Liver (tissue), 9 donors: ENCODE results near the gene WDR5. TPM values are rescaled to one million over a fixed set of nuclear protein-coding genes. Genes with fewer than 3 reads are reported as not detected.

ENCODE experiments used
- DNase-seq: peaks from one replicate; pipeline ENCODE4 v3.0.0-alpha.2; 2017; ENCODE audit warnings: low spot score
- H3K27ac ChIP-seq, 2 donors: one replicate each; pipeline ENCODE4 v1.7.0; 2013; ENCODE audit warnings: inconsistent platforms in 2 of 2, low read length in 2 of 2, control low read depth in 1 of 2, low read depth in 1 of 2, mild to moderate bottlenecking in 1 of 2
- H3K27me3 ChIP-seq, 4 donors: one replicate each; pipeline versions ENCODE4 v1.6.1 to v1.7.0; 2013; ENCODE audit warnings: low read length in 3 of 4, inconsistent platforms in 1 of 4, mild to moderate bottlenecking in 1 of 4, moderate library complexity in 1 of 4; ENCODE audit not compliant: control insufficient read depth in 4 of 4, insufficient read depth in 4 of 4
- H3K36me3 ChIP-seq, 4 donors: one replicate each; pipeline versions ENCODE4 v1.6.1 to v1.7.0; 2013; ENCODE audit warnings: low read length in 3 of 4, mild to moderate bottlenecking in 3 of 4, low read depth in 1 of 4, moderate library complexity in 1 of 4; ENCODE audit not compliant: control insufficient read depth in 4 of 4, insufficient read depth in 3 of 4
- H3K4me1 ChIP-seq, 4 donors: one replicate each; pipeline versions ENCODE4 v1.6.1 to v1.7.0; 2013; ENCODE audit warnings: low read length in 3 of 4, mild to moderate bottlenecking in 3 of 4, moderate library complexity in 1 of 4; ENCODE audit not compliant: control insufficient read depth in 4 of 4, insufficient read depth in 4 of 4
- H3K4me3 ChIP-seq, 3 donors: one replicate each; pipeline versions ENCODE4 v1.6.1 to v1.7.0; 2013; ENCODE audit warnings: low read length in 3 of 3, control low read depth in 1 of 3, low read depth in 1 of 3, mild to moderate bottlenecking in 1 of 3
- H3K9ac ChIP-seq, 2 donors: one replicate each; pipeline ENCODE4 v1.7.0; 2013; ENCODE audit warnings: low read length in 2 of 2, mild to moderate bottlenecking in 2 of 2, moderate library complexity in 2 of 2, control low read depth in 1 of 2, low read depth in 1 of 2
- H3K9me3 ChIP-seq, 4 donors: one replicate each; pipeline versions ENCODE4 v1.6.1 to v1.7.0; 2013; ENCODE audit warnings: low read length in 3 of 4; ENCODE audit not compliant: control insufficient read depth in 4 of 4
- EGR1 ChIP-seq, 2 donors: IDR thresholded peaks; 2 replicates each; pipeline ENCODE4 v1.6.1; 2016 to 2018; ENCODE audit warnings: antibody characterized with exemption in 2 of 2, low read depth in 2 of 2
- FOXA1 ChIP-seq: IDR thresholded peaks from 2 replicates; pipeline ENCODE4 v1.6.1; 2016; ENCODE audit warnings: antibody characterized with exemption
- FOXA2 ChIP-seq: IDR thresholded peaks from 2 replicates; pipeline ENCODE4 v1.6.1; 2016; ENCODE audit warnings: antibody characterized with exemption
- GABPA ChIP-seq, 2 donors: IDR thresholded peaks in 1 of 2; conservative IDR thresholded peaks in 1 of 2; 2 replicates each; pipeline ENCODE4 v1.6.1; 2016; ENCODE audit warnings: antibody characterized with exemption in 2 of 2, mild to moderate bottlenecking in 1 of 2, moderate library complexity in 1 of 2
- HNF4A ChIP-seq, 2 donors: conservative IDR thresholded peaks; 2 replicates each; pipeline ENCODE4 v1.6.1; 2016; ENCODE audit warnings: antibody characterized with exemption in 2 of 2, mild to moderate bottlenecking in 2 of 2
- HNF4G ChIP-seq: IDR thresholded peaks from 2 replicates; pipeline ENCODE4 v1.6.1; 2016; ENCODE audit warnings: antibody characterized with exemption
- JUND ChIP-seq, 2 donors: IDR thresholded peaks; 2 replicates each; pipeline ENCODE4 v1.6.1; 2016; ENCODE audit warnings: antibody characterized with exemption in 2 of 2
- NR2F2 ChIP-seq: IDR thresholded peaks from 2 replicates; pipeline ENCODE4 v1.6.1; 2016; ENCODE audit warnings: antibody characterized with exemption
- RAD21 ChIP-seq, 2 donors: IDR thresholded peaks; 2 replicates each; pipeline ENCODE4 v1.6.1; 2016; ENCODE audit warnings: antibody characterized with exemption in 2 of 2, mild to moderate bottlenecking in 2 of 2
- RXRA ChIP-seq, 2 donors: IDR thresholded peaks; 2 replicates each; pipeline ENCODE4 v1.6.1; 2017 to 2018; ENCODE audit warnings: antibody characterized with exemption in 2 of 2, mild to moderate bottlenecking in 1 of 2
- SP1 ChIP-seq: IDR thresholded peaks from 2 replicates; pipeline ENCODE4 v1.6.1; 2018; ENCODE audit warnings: antibody characterized with exemption, mild to moderate bottlenecking
- TAF1 ChIP-seq: conservative IDR thresholded peaks from 2 replicates; pipeline ENCODE4 v1.6.1; 2016; ENCODE audit warnings: antibody characterized with exemption, mild to moderate bottlenecking
- YY1 ChIP-seq: IDR thresholded peaks from 2 replicates; pipeline ENCODE4 v1.6.1; 2016; ENCODE audit warnings: antibody characterized with exemption, mild to moderate bottlenecking
- WGBS: extraction: QIAGEN DNeasy Blood & Tissue Kit; methylation state at CpG from one replicate; pipeline ENCODE4 v1.1.7; 2013; 5-methylcytosine and 5-hydroxymethylcytosine counted together
- polyA plus RNA-seq, 2 donors: library from polyadenylated mRNA; stranded (reverse) in 1 of 2; unstranded in 1 of 2; fragments of 200-250 nt in 1 of 2; fragments of >200 nt in 1 of 2; fragmentation: Nextera tagmentation in 1 of 2; extraction: Ambion mirVana in 1 of 2; gene quantifications; one replicate each; pipeline versions ENCODE4 v1.2.1 to v1.2.3, GENCODE V29; 2013 to 2015
- total RNA-seq, 2 donors: library from RNA; depleted of rRNA; stranded (reverse); fragments of >200 nt; gene quantifications; one replicate each; pipeline ENCODE4 v1.2.3, GENCODE V29; 2014
- TF ChIP-seq, protein P1 (sequence below): IDR thresholded peaks from 2 replicates; pipeline ENCODE4 v1.6.1; 2016; ENCODE audit warnings: antibody characterized with exemption
- TF ChIP-seq, protein P2 (sequence below): IDR thresholded peaks from 2 replicates; pipeline ENCODE4 v1.6.1; 2016; ENCODE audit warnings: antibody characterized with exemption
- TF ChIP-seq, protein P3 (sequence below): IDR thresholded peaks from 2 replicates; pipeline ENCODE4 v1.6.1; 2016; ENCODE audit warnings: antibody characterized with exemption
- TF ChIP-seq, protein P4 (sequence below): fragments of 150-350 bp; IDR thresholded peaks from 2 replicates; pipeline ENCODE4 v1.5.1; 2017; ENCODE audit warnings: improper control_type of control experiment, low read depth, low read length; ENCODE audit not compliant: missing input control
- TF ChIP-seq, protein P5 (sequence below): IDR thresholded peaks from 2 replicates; pipeline ENCODE4 v1.6.1; 2016; ENCODE audit warnings: antibody characterized with exemption, mild to moderate bottlenecking
- donor health status: healthy.
- donor health status: healthy.
- donor health status: healthy.
- donor health status: healthy.
- donor health status: healthy.

WDR5 gene
- total and polyA plus RNA-seq, 4 donors, result 11.1 to 21.6 (median 14.6) TPM

DNA sequence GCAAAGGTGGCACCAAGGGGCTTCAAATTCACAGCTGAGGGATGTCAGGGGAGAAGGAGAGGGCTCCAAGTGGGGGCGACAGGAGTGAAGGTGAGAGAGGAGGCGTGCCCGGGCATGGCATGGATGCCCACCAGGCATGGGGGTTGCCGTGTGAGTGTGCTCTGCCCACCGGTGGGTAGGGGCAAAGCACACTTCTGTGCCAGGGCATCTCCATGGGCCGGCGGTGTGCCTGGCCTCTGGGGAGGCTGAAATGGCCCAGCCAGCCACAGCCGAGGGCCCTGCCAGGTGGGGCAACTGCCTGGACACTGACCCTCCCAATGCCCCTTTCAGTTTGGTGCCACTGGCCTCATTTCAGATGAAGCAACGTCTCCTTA, 42.5 kb downstream of the WDR5 start:
- peak overlapping the region in 1 of 2 donors; percentile 61 for H3K9ac ChIP-seq
- no peak for TF ChIP-seq HNF4G
- no peaks in the 10 kb centered on the region for H3K9me3 ChIP-seq
- H3K4me3 ChIP-seq, result no peak overlapping the region
- peak overlapping the region; percentile 89 to 93 for H3K27ac ChIP-seq
- no peaks in the 10 kb centered on the region for H3K27me3 ChIP-seq
- 47% methylated on average over 9 of the region's 9 CpGs for WGBS
- no peaks in the 10 kb centered on the region for H3K36me3 ChIP-seq
- DNase-seq, result no peak
- peaks cover 34 to 81% (median 65%) of the 10 kb centered on the region in 4 donors for H3K4me1 ChIP-seq

DNA sequence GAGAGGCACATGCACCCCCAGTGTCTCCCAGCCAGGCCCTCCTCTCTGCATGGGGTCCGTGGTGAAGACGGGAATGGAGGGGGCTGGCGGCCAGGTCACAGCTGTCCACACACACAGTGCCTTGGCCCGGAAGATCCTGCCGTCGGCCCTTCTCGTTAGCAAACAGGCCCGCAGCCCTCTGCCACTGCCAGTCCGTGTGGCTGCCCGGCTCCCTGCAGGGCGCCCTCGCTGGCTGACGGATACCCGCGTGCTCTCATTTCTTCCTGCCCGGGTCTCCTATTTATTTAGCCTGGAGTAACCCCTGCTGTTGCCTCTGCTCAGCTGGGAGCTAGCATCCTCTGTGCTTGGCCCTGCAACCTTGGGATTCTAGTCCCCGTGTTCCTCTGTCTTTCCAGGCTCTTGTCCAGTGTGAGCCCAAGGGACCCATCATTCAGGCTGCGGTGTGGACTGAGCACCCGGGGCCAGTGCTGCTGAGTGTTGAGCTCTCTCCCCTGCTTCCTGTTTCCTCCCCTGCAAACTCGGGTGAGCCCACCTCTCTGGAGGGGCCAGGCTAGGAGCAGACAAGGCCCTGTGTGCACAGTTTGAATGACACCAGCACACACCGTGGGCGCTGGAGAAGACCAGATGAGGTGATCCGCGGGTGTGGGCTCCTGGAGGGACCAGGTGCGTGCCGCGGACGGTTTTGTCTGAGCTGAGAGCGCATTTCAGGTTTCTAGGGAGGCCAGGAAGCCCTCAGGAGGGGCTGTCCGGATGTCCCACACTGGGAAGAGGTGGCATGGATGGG, 43.1 kb downstream of the WDR5 start:
- no peak for DNase-seq
- no peaks in the 10 kb centered on the region for H3K36me3 ChIP-seq
- H3K4me1 ChIP-seq, result peaks cover 34 to 80% (median 64%) of the 10 kb centered on the region in 4 donors
- TF ChIP-seq EGR1 (IDR thresholded peaks at IDR 0.05; ENCODE audit: low read depth in 2 of 2), result peak in 1 of 2 donors; percentile 58
- no peak for TF ChIP-seq JUND (IDR thresholded peaks at IDR 0.05)
- TF ChIP-seq GABPA (IDR thresholded peaks at IDR 0.05 in 1 of 2, conservative IDR thresholded peaks at IDR 0.05 in 1 of 2), result peak in 1 of 2 donors; percentile 25
- peak; percentile 82 for TF ChIP-seq FOXA2
- TF ChIP-seq HNF4G, result peak; percentile 32
- TF ChIP-seq, protein P1, sequence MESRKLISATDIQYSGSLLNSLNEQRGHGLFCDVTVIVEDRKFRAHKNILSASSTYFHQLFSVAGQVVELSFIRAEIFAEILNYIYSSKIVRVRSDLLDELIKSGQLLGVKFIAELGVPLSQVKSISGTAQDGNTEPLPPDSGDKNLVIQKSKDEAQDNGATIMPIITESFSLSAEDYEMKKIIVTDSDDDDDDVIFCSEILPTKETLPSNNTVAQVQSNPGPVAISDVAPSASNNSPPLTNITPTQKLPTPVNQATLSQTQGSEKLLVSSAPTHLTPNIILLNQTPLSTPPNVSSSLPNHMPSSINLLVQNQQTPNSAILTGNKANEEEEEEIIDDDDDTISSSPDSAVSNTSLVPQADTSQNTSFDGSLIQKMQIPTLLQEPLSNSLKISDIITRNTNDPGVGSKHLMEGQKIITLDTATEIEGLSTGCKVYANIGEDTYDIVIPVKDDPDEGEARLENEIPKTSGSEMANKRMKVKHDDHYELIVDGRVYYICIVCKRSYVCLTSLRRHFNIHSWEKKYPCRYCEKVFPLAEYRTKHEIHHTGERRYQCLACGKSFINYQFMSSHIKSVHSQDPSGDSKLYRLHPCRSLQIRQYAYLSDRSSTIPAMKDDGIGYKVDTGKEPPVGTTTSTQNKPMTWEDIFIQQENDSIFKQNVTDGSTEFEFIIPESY, result peak; percentile 53
- peak; percentile 90 for TF ChIP-seq SP1
- TF ChIP-seq, protein P2, sequence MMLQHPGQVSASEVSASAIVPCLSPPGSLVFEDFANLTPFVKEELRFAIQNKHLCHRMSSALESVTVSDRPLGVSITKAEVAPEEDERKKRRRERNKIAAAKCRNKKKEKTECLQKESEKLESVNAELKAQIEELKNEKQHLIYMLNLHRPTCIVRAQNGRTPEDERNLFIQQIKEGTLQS, result no peak
- peak; percentile 56 to 77 for TF ChIP-seq HNF4A (conservative IDR thresholded peaks at IDR 0.05)
- TF ChIP-seq, protein P3, sequence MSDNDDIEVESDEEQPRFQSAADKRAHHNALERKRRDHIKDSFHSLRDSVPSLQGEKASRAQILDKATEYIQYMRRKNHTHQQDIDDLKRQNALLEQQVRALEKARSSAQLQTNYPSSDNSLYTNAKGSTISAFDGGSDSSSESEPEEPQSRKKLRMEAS, result peak; percentile 88
- peak; percentile 50 for TF ChIP-seq NR2F2
- TF ChIP-seq YY1, result peak; percentile 87
- TF ChIP-seq TAF1, result peak; percentile 41
- TF ChIP-seq, protein P4, sequence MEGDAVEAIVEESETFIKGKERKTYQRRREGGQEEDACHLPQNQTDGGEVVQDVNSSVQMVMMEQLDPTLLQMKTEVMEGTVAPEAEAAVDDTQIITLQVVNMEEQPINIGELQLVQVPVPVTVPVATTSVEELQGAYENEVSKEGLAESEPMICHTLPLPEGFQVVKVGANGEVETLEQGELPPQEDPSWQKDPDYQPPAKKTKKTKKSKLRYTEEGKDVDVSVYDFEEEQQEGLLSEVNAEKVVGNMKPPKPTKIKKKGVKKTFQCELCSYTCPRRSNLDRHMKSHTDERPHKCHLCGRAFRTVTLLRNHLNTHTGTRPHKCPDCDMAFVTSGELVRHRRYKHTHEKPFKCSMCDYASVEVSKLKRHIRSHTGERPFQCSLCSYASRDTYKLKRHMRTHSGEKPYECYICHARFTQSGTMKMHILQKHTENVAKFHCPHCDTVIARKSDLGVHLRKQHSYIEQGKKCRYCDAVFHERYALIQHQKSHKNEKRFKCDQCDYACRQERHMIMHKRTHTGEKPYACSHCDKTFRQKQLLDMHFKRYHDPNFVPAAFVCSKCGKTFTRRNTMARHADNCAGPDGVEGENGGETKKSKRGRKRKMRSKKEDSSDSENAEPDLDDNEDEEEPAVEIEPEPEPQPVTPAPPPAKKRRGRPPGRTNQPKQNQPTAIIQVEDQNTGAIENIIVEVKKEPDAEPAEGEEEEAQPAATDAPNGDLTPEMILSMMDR, result peak; percentile 30
- peak; percentile 85 for TF ChIP-seq FOXA1
- TF ChIP-seq RAD21 (IDR thresholded peaks at IDR 0.05), result peak; percentile 50 to 69
- TF ChIP-seq RXRA (IDR thresholded peaks at IDR 0.05), result peak; percentile 96
- TF ChIP-seq, protein P5, sequence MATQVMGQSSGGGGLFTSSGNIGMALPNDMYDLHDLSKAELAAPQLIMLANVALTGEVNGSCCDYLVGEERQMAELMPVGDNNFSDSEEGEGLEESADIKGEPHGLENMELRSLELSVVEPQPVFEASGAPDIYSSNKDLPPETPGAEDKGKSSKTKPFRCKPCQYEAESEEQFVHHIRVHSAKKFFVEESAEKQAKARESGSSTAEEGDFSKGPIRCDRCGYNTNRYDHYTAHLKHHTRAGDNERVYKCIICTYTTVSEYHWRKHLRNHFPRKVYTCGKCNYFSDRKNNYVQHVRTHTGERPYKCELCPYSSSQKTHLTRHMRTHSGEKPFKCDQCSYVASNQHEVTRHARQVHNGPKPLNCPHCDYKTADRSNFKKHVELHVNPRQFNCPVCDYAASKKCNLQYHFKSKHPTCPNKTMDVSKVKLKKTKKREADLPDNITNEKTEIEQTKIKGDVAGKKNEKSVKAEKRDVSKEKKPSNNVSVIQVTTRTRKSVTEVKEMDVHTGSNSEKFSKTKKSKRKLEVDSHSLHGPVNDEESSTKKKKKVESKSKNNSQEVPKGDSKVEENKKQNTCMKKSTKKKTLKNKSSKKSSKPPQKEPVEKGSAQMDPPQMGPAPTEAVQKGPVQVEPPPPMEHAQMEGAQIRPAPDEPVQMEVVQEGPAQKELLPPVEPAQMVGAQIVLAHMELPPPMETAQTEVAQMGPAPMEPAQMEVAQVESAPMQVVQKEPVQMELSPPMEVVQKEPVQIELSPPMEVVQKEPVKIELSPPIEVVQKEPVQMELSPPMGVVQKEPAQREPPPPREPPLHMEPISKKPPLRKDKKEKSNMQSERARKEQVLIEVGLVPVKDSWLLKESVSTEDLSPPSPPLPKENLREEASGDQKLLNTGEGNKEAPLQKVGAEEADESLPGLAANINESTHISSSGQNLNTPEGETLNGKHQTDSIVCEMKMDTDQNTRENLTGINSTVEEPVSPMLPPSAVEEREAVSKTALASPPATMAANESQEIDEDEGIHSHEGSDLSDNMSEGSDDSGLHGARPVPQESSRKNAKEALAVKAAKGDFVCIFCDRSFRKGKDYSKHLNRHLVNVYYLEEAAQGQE, result peak; percentile 70
- peak overlapping the region; percentile 89 to 93 for H3K27ac ChIP-seq
- no peaks in the 10 kb centered on the region for H3K9me3 ChIP-seq
- no peaks in the 10 kb centered on the region for H3K27me3 ChIP-seq
- peak overlapping the region in 1 of 2 donors; percentile 50 for H3K9ac ChIP-seq
- H3K4me3 ChIP-seq, result no peak overlapping the region
- 29% methylated on average over 30 of the region's 30 CpGs for WGBS
